GM21367 (cell line): Measurements from ENCODE around the gene SLIT3.
"Not testable (repeated sequence)": the region's sequence is repeated elsewhere in the genome, so short reads cannot be mapped to it uniquely, and the experiment has no call there.

Experiments used
- ATAC-seq: cut with Tn5 transposase; IDR thresholded peaks from one replicate; pipeline ENCODE4 v1.9.1; 2021; ENCODE audit not compliant: unreplicated experiment

SLIT3 gene

DNA sequence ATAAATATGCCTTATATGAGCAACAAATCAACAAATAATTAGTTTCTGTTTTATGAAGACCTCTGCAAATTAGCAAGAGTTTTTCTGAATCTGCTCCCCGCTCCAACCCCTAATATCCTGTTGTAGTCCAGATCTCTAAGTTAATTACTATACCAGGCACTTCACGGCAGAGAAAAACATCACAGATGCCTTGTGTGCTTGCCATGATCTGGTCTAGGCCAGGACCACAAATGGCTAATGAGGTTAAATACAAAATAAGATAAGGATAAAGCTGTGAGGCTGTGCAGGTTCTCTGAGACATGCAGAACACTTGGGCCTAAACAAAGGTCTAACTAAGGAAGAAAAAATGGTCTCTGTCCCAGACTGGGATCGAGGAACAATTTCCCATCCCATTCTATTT is 150.8 kb downstream of the SLIT3 start:
- ATAC-seq, result no peak

DNA sequence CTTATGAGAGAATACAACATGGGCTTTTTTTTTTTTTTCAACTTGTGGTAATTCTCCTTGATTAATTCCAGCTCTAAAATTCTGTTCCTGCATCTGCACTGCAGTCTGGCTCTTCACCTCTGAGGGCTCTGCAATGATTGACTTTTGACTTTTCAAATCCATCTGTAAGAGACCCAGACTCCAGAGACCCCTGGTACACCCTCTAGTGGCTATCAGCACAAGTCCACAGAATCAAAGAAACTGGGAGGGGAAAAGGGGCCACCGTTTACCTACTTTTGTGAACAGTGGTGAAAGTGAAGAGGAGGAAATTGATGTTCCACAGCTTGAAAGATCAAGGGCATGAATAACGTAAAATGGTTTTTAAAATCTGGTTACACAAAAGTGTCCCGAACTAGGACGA is 151.6 kb downstream of the SLIT3 start:
- no peak for ATAC-seq

DNA sequence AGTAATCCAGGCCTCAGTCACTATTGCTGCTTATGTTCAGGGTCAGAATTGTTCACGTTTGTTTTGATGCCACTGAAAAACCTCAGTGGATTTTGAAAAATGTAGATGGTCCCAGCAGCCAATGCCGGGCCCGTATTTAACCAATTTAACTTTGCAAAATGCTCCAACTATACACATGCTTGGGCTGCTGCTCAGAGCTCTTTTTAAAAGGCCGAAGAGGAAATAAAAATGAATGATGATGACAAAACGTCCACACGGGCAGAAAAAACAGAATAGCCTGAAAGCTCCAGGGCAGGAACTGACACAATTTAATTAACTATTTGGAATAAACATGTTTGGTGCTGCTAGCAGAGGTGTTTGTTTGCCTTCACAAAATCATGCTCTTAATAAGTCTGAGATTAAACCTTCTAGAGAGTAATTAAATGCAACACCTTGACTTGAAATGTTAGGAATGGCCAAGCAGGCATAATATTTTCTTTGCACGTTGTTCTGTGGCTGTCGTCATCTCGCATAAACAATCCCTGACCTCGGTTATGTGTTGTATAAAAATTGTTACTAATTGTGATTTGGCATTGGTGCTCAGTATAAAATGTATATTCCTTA is 152.7 kb downstream of the SLIT3 start:
- no peak for ATAC-seq

DNA sequence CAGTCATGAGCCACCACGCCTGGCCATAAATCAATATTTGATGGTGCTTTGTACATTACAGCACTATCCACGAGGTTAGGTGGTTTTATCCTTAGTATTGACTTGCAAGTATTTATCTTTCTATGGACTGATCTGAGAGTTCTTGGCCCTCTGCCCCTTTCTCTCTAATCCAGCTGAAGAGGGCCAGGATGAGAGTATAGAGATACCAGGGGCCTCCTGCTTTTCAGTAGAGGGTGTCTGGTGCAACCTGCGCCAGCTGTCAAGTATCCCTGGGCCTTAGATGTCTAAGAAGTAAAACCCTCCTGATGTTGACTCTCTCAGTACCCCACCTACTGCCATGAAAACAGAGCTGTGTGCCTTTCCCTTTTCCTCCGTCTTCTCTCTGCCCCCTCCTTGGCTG is 153.4 kb downstream of the SLIT3 start:
- ATAC-seq, result no peak

DNA sequence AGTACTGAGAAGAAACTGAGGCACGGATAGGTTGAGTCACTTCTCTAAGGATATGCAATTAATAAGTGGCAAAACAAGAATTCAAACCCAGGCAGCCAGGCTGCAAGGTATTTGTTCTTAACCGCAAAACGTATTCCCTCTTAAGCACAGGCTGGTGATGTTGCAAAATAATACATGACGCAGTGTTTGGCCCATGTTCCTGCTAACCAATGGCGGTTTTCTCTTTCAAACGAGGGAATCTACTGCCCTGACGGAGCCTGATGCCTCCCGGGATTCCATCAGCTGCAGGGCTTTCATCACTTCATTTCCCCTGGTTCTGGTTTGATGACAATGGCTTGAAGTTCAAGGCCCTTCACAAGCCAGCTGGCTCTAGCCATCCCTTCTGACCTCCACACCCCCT is 154.8 kb downstream of the SLIT3 start:
- ATAC-seq, result no peak

DNA sequence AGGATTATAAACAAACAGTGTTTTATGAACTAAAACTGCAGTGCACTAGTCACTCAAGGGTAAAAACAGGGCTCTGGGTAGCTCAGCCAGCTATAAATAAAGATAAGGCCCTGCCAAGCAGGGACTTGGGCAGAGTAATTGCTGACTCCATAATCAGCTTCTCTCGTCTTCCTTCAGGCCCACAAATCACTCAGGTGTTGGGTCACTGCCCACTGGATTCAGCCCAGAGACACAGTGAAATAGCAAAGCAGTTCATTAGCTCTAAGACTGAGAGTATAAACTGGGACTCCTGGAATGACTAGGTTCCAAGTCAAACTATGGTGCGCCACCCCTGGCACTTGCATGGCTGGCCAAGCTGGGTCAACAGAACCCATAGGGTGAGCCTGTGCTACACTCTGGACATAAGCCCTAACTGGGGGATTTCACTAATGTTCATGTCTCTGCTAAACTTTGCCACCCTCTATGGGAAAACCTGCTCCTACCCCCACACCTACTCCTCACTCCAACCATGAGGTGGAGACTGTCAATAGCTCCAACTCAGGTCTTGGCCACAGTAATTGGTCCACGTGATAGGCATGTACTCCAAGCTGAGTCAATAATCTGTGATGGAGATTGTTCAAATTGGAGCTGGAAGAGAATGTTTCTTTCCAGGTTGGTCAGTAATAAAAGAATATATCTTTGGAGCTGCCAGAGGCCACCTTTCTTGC is 158.5 kb downstream of the SLIT3 start:
- ATAC-seq, result no peak

DNA sequence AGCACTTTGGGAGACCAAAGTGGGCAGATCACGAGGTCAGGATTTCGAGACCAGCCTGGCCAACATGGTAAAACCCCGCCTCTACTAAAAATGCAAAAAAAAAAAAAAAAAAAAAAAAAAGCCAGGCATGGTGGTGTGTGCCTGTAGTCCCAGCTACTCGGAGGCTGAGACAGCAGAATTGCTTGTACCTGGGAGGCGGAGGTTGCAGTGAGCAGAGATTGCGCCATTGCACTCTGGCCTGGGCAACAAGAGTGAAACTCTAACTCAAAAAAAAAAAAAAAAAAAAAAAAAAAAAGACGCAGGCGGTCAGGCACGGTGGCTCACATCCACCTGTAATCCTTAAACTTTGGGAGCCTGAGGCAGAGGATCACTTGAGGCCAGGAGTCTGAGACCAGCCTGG is 160.7 kb downstream of the SLIT3 start:
- ATAC-seq, result not testable (repeated sequence)

DNA sequence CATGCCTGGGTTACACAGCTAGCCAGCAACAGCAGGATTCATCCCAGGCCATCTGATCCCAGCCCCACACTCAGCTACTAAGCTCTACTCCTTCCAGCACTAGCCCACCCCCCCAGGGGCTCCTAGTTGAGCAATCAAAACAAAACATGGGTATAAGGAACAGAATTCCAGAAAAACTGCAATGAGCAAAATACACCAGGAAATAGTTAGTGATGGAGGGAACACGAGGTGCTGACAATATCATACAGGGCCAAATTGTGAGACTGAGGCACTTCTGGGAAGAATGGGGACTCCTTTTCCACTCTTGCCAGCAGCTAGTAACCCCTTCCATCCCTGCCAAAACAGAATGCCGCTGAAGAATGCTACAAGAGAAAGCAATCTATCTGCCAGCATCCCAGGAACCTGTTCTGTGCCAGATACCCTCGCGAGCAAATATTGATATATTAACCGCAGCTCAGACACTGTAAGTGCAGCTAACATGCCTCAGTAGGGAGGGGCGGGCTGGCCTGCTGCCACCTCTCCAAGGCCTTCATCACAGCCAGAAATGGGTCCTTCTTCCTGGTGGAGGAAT is 161.4 kb downstream of the SLIT3 start:
- no peak for ATAC-seq

DNA sequence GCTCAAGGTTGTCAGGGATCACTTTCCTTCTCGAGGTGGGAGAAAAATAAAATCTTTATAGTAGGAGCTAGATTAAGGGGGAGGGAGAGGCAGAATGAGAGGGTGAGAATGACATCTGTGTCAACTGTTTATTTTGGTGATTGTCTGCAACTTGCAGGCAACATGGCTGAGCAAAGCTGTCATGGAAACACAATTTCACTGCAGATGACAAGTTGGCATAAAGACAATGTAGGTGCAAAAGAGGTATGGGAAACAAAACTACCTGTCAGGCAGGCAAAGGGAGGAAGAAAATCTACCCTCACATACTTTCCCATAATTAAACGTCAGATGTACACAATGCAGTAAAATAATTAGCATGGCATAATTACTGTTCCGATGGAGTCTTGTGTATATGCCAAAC is 167.4 kb downstream of the SLIT3 start:
- ATAC-seq, result no peak

DNA sequence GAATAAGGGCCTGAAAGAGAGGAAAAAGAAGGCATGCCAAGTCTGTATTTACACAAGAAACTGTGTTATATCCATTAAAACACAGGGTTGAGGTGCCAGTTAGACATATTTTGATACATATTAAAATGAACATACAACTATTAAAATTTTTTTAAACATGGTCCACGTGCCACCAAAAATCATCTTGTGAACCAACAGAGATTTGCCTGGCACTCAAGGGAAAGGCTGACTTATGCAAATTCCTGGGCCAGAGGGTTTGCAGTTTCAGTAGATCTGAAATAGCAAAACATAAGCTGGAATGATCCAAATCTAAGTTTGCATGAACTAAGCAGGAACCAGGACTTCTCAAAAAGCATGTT is 168.7 kb downstream of the SLIT3 start:
- ATAC-seq, result no peak

DNA sequence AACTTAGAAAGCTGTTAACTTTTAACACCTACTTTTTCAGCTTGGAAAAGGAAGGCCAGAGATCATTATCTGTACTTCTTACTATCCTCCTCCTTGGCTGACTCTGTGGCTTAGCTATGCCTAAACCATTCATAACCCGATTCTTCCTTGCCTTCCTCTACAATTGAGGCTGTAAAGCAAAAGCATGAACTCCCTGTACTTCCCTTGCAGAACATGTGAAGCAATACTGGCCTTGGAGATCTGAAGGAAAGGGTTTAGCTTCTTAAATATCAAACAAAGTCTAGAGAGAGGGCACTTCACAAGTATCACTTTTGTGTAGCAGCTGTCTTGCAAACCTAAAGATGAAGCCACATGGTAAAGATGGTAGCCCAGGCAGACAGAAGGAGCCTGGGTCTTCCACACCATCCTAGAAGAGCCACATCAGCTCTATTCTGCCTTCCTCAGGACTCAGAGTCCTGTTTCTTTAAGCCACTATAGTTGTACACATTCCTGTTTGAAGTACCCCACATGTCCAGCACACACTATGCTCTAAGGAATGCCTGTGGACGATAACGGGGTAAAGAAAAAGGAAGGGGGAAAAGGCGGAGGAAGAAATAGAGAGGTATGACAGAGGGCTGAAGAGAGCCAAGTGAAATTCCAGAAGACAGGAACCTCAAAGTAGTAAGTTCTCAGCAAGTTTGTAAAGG is 169.2 kb downstream of the SLIT3 start:
- no peak for ATAC-seq

DNA sequence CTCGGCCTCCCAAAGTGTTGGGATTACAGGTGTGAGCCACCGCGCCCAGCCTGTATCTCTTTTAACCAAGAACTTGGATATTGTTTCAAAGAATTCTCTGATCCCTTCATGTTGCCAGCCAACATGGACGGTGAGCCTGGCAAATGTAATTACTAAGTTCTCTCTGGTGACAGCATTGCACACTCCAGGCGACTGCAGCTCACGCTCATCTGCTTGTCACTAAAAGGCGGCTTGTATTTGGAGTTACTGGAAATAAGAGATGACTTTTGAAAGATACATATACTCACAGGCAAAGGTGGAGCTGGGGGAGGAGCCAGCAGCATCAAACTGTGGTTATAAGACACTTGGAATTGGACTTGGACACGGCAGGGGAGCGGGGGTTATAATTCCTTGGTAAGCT is 172.3 kb downstream of the SLIT3 start:
- ATAC-seq, result no peak

DNA sequence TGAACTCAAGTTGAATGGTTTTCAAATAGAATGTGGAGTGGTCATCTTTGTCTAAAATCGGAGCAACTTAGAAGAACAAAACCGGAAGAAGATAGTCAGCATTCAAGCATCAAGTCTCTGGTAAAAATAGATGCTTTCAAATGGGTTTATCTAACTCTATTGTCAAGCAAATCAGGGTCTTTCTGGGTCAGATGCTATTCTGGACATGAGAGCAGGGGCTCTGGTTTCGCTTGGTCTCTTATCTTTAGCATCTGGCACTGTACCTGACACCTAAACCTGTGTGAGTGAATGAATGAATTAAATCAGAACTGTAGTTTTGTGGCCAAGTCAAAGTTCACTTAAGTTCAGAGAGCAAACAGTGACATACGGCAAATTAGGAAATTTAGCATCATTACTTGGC is 173.5 kb downstream of the SLIT3 start:
- no peak for ATAC-seq

DNA sequence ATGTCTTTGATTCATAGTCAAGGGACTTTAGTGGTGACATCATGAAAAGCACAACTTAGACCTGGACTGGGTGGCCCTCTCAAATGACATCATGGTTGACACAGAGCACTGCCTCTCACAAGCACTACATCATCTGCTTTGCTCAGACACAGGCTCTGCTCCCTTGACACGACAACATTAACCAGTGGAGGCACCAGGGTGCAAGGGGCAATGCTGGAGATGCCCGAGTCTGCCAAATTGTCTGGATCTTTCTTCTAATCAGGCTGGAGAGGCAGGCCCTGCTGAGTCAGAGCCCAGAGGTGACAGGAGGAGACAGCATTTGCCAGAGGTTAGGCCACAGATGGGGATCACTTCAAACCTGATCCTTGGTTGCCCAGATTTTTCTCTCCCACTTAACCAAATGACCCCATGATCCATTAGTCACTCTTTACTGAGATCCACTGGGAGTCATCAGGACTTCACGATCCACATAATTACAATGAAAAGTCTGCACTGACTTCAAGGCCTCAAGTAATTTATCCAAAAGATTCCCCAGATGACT is 174.4 kb downstream of the SLIT3 start:
- no peak for ATAC-seq

DNA sequence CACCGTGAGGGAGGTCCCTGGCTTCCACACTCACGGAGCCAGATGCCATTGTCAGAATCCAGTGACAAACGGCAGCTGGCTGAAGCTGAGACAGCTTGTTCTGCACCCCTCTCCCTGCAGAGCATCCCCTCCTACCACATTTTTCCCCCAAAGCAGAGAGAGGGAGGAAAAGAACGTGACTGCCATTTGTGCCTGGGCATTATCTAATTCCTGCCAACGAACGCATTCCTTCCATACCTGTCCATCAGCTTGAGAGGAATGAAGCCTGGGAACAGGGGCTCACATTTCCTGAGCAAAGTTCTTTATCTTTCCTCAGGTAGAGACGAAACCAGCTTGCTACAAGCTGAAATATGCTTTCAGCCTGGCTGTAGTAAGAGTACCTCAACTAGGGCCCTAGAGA is 175.4 kb downstream of the SLIT3 start:
- ATAC-seq, result no peak

DNA sequence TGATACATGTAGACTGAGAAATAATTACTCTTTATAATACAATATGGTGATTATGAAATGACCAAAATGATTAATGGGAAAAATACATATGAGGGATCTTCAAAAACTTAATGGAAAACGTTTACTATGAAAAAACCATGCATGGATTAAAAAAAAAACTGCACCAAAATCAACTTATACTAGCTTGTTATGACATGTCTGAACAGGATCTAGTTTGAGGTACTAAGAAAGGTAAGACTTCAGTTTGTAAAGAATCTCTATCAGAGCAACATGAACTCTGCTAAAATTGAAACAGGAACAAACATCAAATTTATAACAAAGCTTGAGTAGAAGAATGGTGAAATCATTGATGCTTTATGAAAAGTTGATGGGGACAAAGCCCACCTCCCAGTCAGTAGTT is 178.0 kb downstream of the SLIT3 start:
- ATAC-seq, result no peak

DNA sequence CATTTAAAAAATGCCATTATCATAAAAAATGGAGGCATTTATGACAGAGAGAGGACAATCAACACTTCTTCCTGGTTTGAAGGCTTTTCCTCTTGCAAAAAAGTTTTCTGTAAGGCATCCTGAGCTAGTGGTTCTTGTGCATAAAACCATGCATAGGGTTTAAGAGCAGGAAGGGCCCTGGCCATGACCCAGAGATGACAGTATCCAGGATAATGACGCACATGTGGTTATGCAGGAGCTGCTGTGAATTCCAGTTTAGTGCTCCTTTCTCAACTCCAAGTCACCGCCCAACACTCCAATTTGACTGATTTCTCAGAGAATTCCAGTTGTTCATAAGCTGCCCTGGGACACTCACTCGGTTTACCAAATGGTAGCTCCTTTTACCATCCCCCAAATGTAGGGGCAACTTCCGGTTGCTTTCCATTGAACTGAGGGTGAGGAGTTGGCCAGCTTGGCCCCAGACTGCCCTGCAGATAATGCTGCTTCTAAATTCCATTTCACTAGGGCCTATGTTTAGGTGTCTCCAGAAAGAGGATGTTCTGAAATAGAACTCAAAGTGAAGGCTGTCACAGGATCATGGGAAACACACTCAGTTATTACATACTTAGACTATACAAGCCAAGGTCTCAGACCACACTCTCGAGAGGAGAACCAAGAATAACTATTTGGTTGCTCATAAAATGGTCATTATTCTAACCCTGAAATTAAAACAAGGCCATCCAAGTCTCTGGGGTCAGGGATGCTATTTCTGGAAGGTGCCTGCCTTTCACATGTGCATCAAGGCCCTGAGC is 179.1 kb downstream of the SLIT3 start:
- no peak for ATAC-seq

DNA sequence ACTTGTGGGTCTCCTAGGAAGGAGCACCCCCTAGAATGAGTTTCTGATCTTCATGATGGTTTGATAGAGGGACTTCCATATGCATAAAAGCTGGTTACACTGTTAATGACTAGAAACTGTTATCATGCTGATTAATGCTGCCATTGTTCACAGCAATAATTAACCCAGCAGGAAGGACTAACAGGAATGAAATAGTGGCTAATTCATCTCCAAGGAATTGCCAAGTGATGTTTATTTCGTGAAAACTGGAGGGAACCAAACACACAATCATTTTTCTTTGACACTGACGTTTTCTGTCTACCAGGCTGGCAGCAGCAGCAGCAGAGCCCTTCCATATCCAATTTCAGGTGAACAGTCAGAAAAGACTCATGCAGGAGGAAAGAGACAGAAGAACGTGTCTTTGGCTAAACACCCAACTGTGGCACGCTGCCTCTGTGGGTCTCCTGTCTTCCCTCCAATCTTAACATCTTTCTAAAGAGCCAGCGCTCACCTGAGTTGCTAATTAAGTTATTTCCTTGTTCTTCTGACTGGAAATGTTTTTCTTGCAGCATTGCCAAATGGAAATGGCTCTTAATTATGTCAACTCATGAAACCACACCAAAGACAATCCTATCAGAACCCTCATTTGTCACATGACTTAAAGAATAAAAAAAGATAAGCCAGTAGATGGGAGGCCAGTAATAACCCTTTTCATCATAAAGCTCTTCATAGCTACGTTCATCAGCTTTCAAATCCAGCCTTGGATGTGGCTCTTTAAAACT is 181.5 kb downstream of the SLIT3 start:
- ATAC-seq, result no peak

DNA sequence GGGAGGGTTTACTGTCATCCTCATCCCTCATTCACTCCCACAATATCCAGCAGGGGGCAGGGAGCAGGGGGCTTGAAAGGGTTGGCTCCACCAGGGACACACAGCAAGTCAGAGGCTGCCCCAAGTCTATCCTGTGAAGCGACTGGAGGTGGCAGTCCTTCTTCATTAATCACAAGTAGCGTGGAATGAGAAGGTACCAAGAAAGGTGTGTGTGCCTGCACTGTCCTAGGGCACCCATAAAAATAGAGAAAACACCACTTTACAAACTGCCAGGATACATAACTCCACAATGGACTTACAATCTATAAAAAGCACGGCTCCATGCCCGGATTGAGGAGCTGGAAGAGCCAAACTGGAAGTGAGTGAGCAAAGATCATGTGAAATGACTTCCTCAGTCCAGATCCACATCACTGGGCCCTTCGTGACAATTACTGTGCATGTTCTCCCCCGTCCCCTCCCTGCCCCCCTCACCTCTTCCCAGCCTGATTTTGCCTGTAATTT is 183.9 kb downstream of the SLIT3 start:
- no peak for ATAC-seq

DNA sequence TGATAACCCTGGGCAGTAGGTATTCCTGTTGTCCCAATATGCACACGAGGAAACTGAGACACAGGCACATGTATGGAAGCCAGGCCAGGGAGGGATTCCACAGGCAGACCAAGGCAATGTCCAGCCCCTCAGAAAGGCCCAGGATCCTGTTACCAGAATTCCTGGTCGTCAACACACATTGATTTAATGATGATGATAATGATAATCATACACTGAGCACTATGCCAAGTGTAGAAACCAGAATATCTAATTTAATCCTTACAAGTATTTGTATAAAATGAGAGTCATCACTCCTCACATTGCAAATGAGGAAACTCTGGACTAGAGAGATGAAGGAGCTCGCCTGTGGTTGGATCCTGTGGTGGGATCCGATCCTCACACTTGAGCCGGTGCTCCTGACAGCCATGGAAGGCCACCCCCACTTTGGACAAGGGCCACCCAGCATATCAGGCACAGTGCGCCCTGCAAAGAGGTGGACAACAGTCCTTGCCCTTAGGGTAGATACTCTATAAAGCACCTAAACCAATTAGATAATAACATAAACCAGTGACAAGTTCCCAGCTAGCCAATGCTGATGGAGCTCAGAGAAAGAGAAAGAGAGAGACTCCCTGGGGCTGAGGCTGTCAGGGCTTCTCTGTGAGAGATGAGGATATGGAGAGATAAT is 185.3 kb downstream of the SLIT3 start:
- ATAC-seq, result no peak
